Endodermal cell (in vitro differentiated cells): ENCODE measurements around the gene IL19. TPM values are rescaled to one million over a fixed set of nuclear protein-coding genes. Genes with fewer than 3 reads are reported as not detected.

Experiments used
- DNase-seq: peaks from one replicate; pipeline ENCODE4 v3.0.0-alpha.2; 2017
- H3K27ac ChIP-seq: 2 replicates; pipeline ENCODE4 v1.5.1; 2013; ENCODE audit warnings: mild to moderate bottlenecking, low read depth, low read length, moderate library complexity
- H3K27me3 ChIP-seq: 2 replicates; pipeline ENCODE4 v1.6.1; 2013; ENCODE audit warnings: mild to moderate bottlenecking, low read length, moderate library complexity; ENCODE audit not compliant: insufficient read depth, control insufficient read depth, poor library complexity, severe bottlenecking
- H3K36me3 ChIP-seq: 2 replicates; pipeline ENCODE4 v1.7.0; 2013; ENCODE audit warnings: mild to moderate bottlenecking, low read length, moderate library complexity; ENCODE audit not compliant: control insufficient read depth, insufficient read depth
- H3K4me1 ChIP-seq: one replicate; pipeline ENCODE4 v1.7.0; 2013; ENCODE audit warnings: low read length; ENCODE audit not compliant: control insufficient read depth, insufficient read depth
- H3K4me3 ChIP-seq: 2 replicates; pipeline ENCODE4 v1.5.1; 2013; ENCODE audit warnings: mild to moderate bottlenecking, low read length, moderate library complexity
- H3K9ac ChIP-seq: 2 replicates; pipeline ENCODE4 v1.6.1; 2013; ENCODE audit warnings: mild to moderate bottlenecking, low read length, moderate library complexity; ENCODE audit not compliant: poor library complexity, severe bottlenecking; ENCODE audit errors: extremely low read depth
- H3K9me3 ChIP-seq: 2 replicates; pipeline ENCODE4 v1.6.1; 2013; ENCODE audit warnings: mild to moderate bottlenecking, low read length, moderate library complexity; ENCODE audit not compliant: control insufficient read depth
- H3K27ac Mint-ChIP-seq: 2 replicates; pipeline ENCODE4 v1.8.0; 2020; ENCODE audit warnings: mixed read lengths
- H3K27me3 Mint-ChIP-seq: 2 replicates; pipeline ENCODE4 v1.8.0; 2021; ENCODE audit warnings: mild to moderate bottlenecking, mixed read lengths; ENCODE audit not compliant: insufficient read depth
- H3K36me3 Mint-ChIP-seq: 2 replicates; pipeline ENCODE4 v1.8.0; 2020; ENCODE audit warnings: low read depth, mixed read lengths
- H3K4me1 Mint-ChIP-seq: 2 replicates; pipeline ENCODE4 v1.8.0; 2020; ENCODE audit warnings: mixed read lengths
- H3K4me3 Mint-ChIP-seq: 2 replicates; pipeline ENCODE4 v1.8.0; 2020; ENCODE audit warnings: mild to moderate bottlenecking, moderate library complexity, mixed read lengths
- H3K9me3 Mint-ChIP-seq: 2 replicates; pipeline ENCODE4 v1.8.0; 2020; ENCODE audit warnings: mild to moderate bottlenecking, mixed read lengths
- CTCF ChIP-seq: fragments of 200-600 bp; sonication (generic); conservative IDR thresholded peaks from 2 replicates; pipeline ENCODE4 v1.5.0; 2021; ENCODE audit warnings: antibody characterized with exemption, mild to moderate bottlenecking
- WGBS, 2 experiments: methylation state at CpG; one replicate each; pipeline versions ENCODE4 v1.1.5 to v1.1.7; 2013; ENCODE audit warnings: missing lambda C conversion rate in 2 of 2, mixed read lengths in 1 of 2; ENCODE audit not compliant: insufficient coverage in 1 of 2, insufficient read length in 1 of 2; 5-methylcytosine and 5-hydroxymethylcytosine counted together
- total RNA-seq, 2 donors: library from RNA; stranded (reverse); fragmentation: NEBNext Ultra II Directional in 1 of 2; extraction: Animal tissue kit (Norgen Biotek cat#: 25700) in 1 of 2; gene quantifications; 2 replicates in 1 of 2; 3 replicates in 1 of 2; pipeline ENCODE4 v1.2.1, GENCODE V29; 2021

IL19 gene
- total RNA-seq, 2 donors from 2014 or later = not detected

GRCh38 chr1:206737729-206738201, 32.8 kb upstream of the IL19 start:
- Histone ChIP-seq H3K27ac (no peak overlapping the region), H3K9me3 (no peaks in the 10 kb centered on the region), H3K4me3 (no peak overlapping the region), H3K9ac (no peak overlapping the region), H3K4me1 (peaks cover 3% of the 10 kb centered on the region), H3K36me3 (peaks cover 11% of the 10 kb centered on the region), H3K27me3 (no peaks in the 10 kb centered on the region)
- Mint-ChIP-seq H3K4me1 (peaks cover 12% of the 10 kb centered on the region), H3K27ac (no peak overlapping the region), H3K4me3 (no peak overlapping the region), H3K36me3 (peaks cover 12% of the 10 kb centered on the region), H3K27me3 (no peaks in the 10 kb centered on the region), H3K9me3 (no peaks in the 10 kb centered on the region)
- WGBS, 2 experiments = 93 to 100% methylated on average over 1 to 3 of the region's 3 CpGs
- TF ChIP-seq CTCF = no peak
- no peak for DNase-seq

- 20 to 64% methylated on average over 2 to 3 of the region's 3 CpGs for WGBS, 2 experiments
- peak; percentile 74 for TF ChIP-seq CTCF
- Histone ChIP-seq H3K27ac (no peak overlapping the region), H3K27me3 (no peaks in the 10 kb centered on the region), H3K4me3 (no peak overlapping the region), H3K9me3 (no peaks in the 10 kb centered on the region), H3K4me1 (peaks cover 3% of the 10 kb centered on the region), H3K9ac (no peak overlapping the region), H3K36me3 (peaks cover 8% of the 10 kb centered on the region)
- H3K36me3 Mint-ChIP-seq = peaks cover 10% of the 10 kb centered on the region
- peak; percentile 67 for DNase-seq
- peaks cover 12% of the 10 kb centered on the region for H3K4me1 Mint-ChIP-seq
- H3K9me3 Mint-ChIP-seq = no peaks in the 10 kb centered on the region
- no peak overlapping the region for H3K4me3 Mint-ChIP-seq
- H3K27ac Mint-ChIP-seq = no peak overlapping the region
- H3K27me3 Mint-ChIP-seq = no peaks in the 10 kb centered on the region
These were observed 31.9 kb upstream of the IL19 start for GRCh38 chr1:206738370-206739366.

- Mint-ChIP-seq H3K4me1 (peaks cover 12% of the 10 kb centered on the region), H3K27me3 (no peaks in the 10 kb centered on the region), H3K27ac (no peak overlapping the region), H3K4me3 (no peak overlapping the region), H3K36me3 (peaks cover 10% of the 10 kb centered on the region), H3K9me3 (no peaks in the 10 kb centered on the region)
- WGBS, 2 experiments = 52 to 83% methylated on average over 3 to 5 of the region's 5 CpGs
- Histone ChIP-seq H3K36me3 (peaks cover 8% of the 10 kb centered on the region), H3K27ac (no peak overlapping the region), H3K4me1 (peaks cover 3% of the 10 kb centered on the region), H3K9ac (no peak overlapping the region), H3K9me3 (no peaks in the 10 kb centered on the region), H3K27me3 (no peaks in the 10 kb centered on the region), H3K4me3 (no peak overlapping the region)
- no peak for TF ChIP-seq CTCF
- DNase-seq = no peak
These were observed 31.0 kb upstream of the IL19 start for GRCh38 chr1:206739411-206740076.
